Endothelial cell (in vitro differentiated cells): ENCODE results near the gene ROMO1. TPM values are rescaled to one million over a fixed set of nuclear protein-coding genes. Genes with fewer than 3 reads are reported as not detected.
A peak's percentile ranks its signal among the peaks of the same experiment; 100 is the strongest.
"Not testable (repeated sequence)": the region's sequence is repeated elsewhere in the genome, so short reads cannot be mapped to it uniquely, and the experiment has no call there.

Experiments used
- DNase-seq: peaks from one replicate; pipeline ENCODE4 v3.0.0; 2021; ENCODE audit warnings: low spot score
- H3K27ac Mint-ChIP-seq: one replicate; pipeline ENCODE4 v1.8.0; 2021; ENCODE audit warnings: mixed read lengths, inconsistent platforms; ENCODE audit not compliant: unreplicated experiment
- H3K27me3 Mint-ChIP-seq: one replicate; pipeline ENCODE4 v1.8.0; 2021; ENCODE audit warnings: mild to moderate bottlenecking, moderate library complexity, mixed read lengths, inconsistent platforms; ENCODE audit not compliant: unreplicated experiment
- H3K36me3 Mint-ChIP-seq: one replicate; pipeline ENCODE4 v1.8.0; 2021; ENCODE audit warnings: mild to moderate bottlenecking, low read depth, mixed read lengths, inconsistent platforms; ENCODE audit not compliant: unreplicated experiment
- H3K4me1 Mint-ChIP-seq: one replicate; pipeline ENCODE4 v1.8.0; 2021; ENCODE audit warnings: mild to moderate bottlenecking, mixed read lengths, inconsistent platforms; ENCODE audit not compliant: unreplicated experiment
- H3K4me3 Mint-ChIP-seq: one replicate; pipeline ENCODE4 v1.8.0; 2021; ENCODE audit warnings: mild to moderate bottlenecking, mixed read lengths, inconsistent platforms; ENCODE audit not compliant: unreplicated experiment
- H3K9me3 Mint-ChIP-seq: one replicate; pipeline ENCODE4 v1.8.0; 2021; ENCODE audit warnings: mixed read lengths, inconsistent platforms; ENCODE audit not compliant: unreplicated experiment
- CTCF ChIP-seq: fragments of 200-600 bp; sonication (generic); IDR thresholded peaks from one replicate; pipeline ENCODE4 v1.5.0; 2021; ENCODE audit warnings: antibody characterized with exemption; ENCODE audit not compliant: unreplicated experiment
- total RNA-seq: library from RNA; stranded (reverse); fragmentation: NEBNext Ultra II Directional; extraction: Animal tissue kit (Norgen Biotek cat#: 25700); gene quantifications from one replicate; pipeline ENCODE4 v1.2.1, GENCODE V29; 2021; ENCODE audit not compliant: unreplicated experiment

ROMO1 gene
- total RNA-seq, 1 donor from 2014 or later, result 159 TPM

- no peaks in the 10 kb centered on the region for H3K4me1 Mint-ChIP-seq
- no peak overlapping the region for H3K4me3 Mint-ChIP-seq
- peaks cover 39% of the 10 kb centered on the region for H3K36me3 Mint-ChIP-seq
- H3K27ac Mint-ChIP-seq, result no peak overlapping the region
- H3K9me3 Mint-ChIP-seq, result no peaks in the 10 kb centered on the region
- H3K27me3 Mint-ChIP-seq, result peaks cover 1% of the 10 kb centered on the region
- TF ChIP-seq CTCF, result no peak
- no peak for DNase-seq
These were observed 16.4 kb downstream of the ROMO1 start for GRCh38 chr20:35715652-35716051.

- DNase-seq, result no peak
- no peaks in the 10 kb centered on the region for H3K9me3 Mint-ChIP-seq
- no peak for TF ChIP-seq CTCF
- H3K27me3 Mint-ChIP-seq, result peaks cover 1% of the 10 kb centered on the region
- no peak overlapping the region for H3K27ac Mint-ChIP-seq
- H3K4me3 Mint-ChIP-seq, result peak overlapping the region; percentile 69
- peaks cover 38% of the 10 kb centered on the region for H3K36me3 Mint-ChIP-seq
- H3K4me1 Mint-ChIP-seq, result no peaks in the 10 kb centered on the region
These were observed 17.1 kb downstream of the ROMO1 start for GRCh38 chr20:35716330-35716729.

GRCh38 chr20:35718321-35718720 lies 19.1 kb downstream of the ROMO1 start:
- H3K4me1 Mint-ChIP-seq, H3K27me3 Mint-ChIP-seq, H3K9me3 Mint-ChIP-seq, DNase-seq, H3K27ac Mint-ChIP-seq: not testable (repeated sequence)
- peaks cover 41% of the 10 kb centered on the region for H3K36me3 Mint-ChIP-seq
- peak overlapping the region; percentile 49 for H3K4me3 Mint-ChIP-seq

- DNase-seq, result no peak
- Mint-ChIP-seq H3K36me3 (peaks cover 40% of the 10 kb centered on the region), H3K9me3 (no peaks in the 10 kb centered on the region), H3K4me3 (no peak overlapping the region), H3K27ac (no peak overlapping the region), H3K27me3 (peaks cover 3% of the 10 kb centered on the region), H3K4me1 (no peaks in the 10 kb centered on the region)
- no peak for TF ChIP-seq CTCF
These were observed 19.9 kb downstream of the ROMO1 start for GRCh38 chr20:35718972-35719635.

- no peak overlapping the region for H3K27ac Mint-ChIP-seq
- no peak overlapping the region for H3K4me3 Mint-ChIP-seq
- no peak for DNase-seq
- TF ChIP-seq CTCF, result no peak
- H3K27me3 Mint-ChIP-seq, result peaks cover 3% of the 10 kb centered on the region
- no peaks in the 10 kb centered on the region for H3K9me3 Mint-ChIP-seq
- peaks cover 42% of the 10 kb centered on the region for H3K36me3 Mint-ChIP-seq
- H3K4me1 Mint-ChIP-seq, result no peaks in the 10 kb centered on the region
These were observed 20.5 kb downstream of the ROMO1 start for GRCh38 chr20:35719717-35720116.
